H1 (cell line): ENCODE measurements around the gene SLU7. TPM values are rescaled to one million over a fixed set of nuclear protein-coding genes. Genes with fewer than 3 reads are reported as not detected.

Source experiments
- CTCF ChIA-PET: fragments of 300-600 bp; sonication (Branson Sonifier 250); formaldehyde crosslinking; loops from one replicate; lab custom pipeline; 2021; ENCODE audit not compliant: partially characterized antibody; lab: Charles Lee
- POLR2A ChIA-PET: fragments of 300-600 bp; sonication (Branson Sonifier 250); formaldehyde crosslinking; loops from one replicate; lab custom pipeline; 2021; ENCODE audit warnings: inconsistent platforms; ENCODE audit not compliant: partially characterized antibody; lab: Charles Lee
- DNase-seq, 2 experiments: peaks; one replicate each; pipeline versions ENCODE4 v3.0.0 to v3.0.0-alpha.2; 2010 to 2022; ENCODE audit warnings: low spot score in 2 of 2, low read depth in 1 of 2, mixed read lengths in 1 of 2
- FAIRE-seq: peaks from 2 replicates; lab custom pipeline; 2011; peaks lifted over from hg19 to GRCh38; lab: Jason Lieb, UNC
- H2AFZ ChIP-seq: 2 replicates; pipeline ENCODE4 v1.8.1; 2012; ENCODE audit warnings: low read length, inconsistent platforms
- H2AK5ac ChIP-seq: 2 replicates; pipeline ENCODE4 v1.6.1; 2013; ENCODE audit warnings: low read depth, low read length
- H2BK120ac ChIP-seq: replicated peaks from 2 replicates; pipeline ENCODE3; 2013; ENCODE audit warnings: low read depth, low read length, inconsistent platforms
- H2BK12ac ChIP-seq: 2 replicates; pipeline ENCODE4 v1.6.1; 2013; ENCODE audit warnings: low read depth, low read length
- H2BK15ac ChIP-seq: 2 replicates; pipeline ENCODE4 v1.6.1; 2013; ENCODE audit warnings: low read length
- H2BK20ac ChIP-seq: 2 replicates; pipeline ENCODE4 v1.6.1; 2013; ENCODE audit warnings: low read length
- H2BK5ac ChIP-seq: 2 replicates; pipeline ENCODE4 v1.6.1; 2013; ENCODE audit warnings: low read depth, low read length
- H3K14ac ChIP-seq: 2 replicates; pipeline ENCODE4 v1.6.1; 2013; ENCODE audit warnings: inconsistent platforms; ENCODE audit not compliant: insufficient read length
- H3K18ac ChIP-seq: 2 replicates; pipeline ENCODE4 v1.6.1; 2013; ENCODE audit warnings: low read length; ENCODE audit errors: extremely low read depth
- H3K23ac ChIP-seq: 2 replicates; pipeline ENCODE4 v1.6.1; 2013; ENCODE audit warnings: inconsistent platforms; ENCODE audit not compliant: insufficient read length
- H3K23me2 ChIP-seq: 2 replicates; pipeline ENCODE4 v1.6.1; 2013; ENCODE audit warnings: low read depth, low read length
- H3K27ac ChIP-seq: 2 replicates; pipeline ENCODE4 v1.6.1; 2011; ENCODE audit warnings: low read depth, low read length, inconsistent platforms
- H3K27me3 ChIP-seq, 4 experiments: replicated peaks in 1 of 4; 1 replicate in 1 of 4; 2 replicates in 3 of 4; pipeline versions ENCODE4 v1.6.1 to v1.8.1; 2011 to 2013; ENCODE audit warnings: low read length in 3 of 4, mild to moderate bottlenecking in 3 of 4, inconsistent platforms in 2 of 4, mixed read lengths in 2 of 4, moderate library complexity in 1 of 4; ENCODE audit not compliant: control insufficient read depth in 3 of 4, insufficient read depth in 3 of 4; ENCODE audit errors: extremely low read depth in 1 of 4
- H3K36me3 ChIP-seq, 4 experiments: 2 replicates each; pipeline versions ENCODE4 v1.6.1 to v1.8.1; 2011 to 2013; ENCODE audit warnings: mild to moderate bottlenecking in 4 of 4, low read length in 3 of 4, moderate library complexity in 2 of 4, control low read depth in 1 of 4, inconsistent platforms in 1 of 4; ENCODE audit not compliant: insufficient read depth in 4 of 4, control insufficient read depth in 2 of 4
- H3K4ac ChIP-seq: replicated peaks from 2 replicates; pipeline ENCODE3; 2013; ENCODE audit warnings: low read length, low read depth, mixed read lengths, inconsistent platforms; ENCODE audit not compliant: insufficient read length
- H3K4me1 ChIP-seq, 4 experiments: replicated peaks in 1 of 4; 1 replicate in 1 of 4; 2 replicates in 3 of 4; pipeline versions ENCODE4 v1.6.1 to v1.8.1; 2011 to 2013; ENCODE audit warnings: low read length in 3 of 4, inconsistent platforms in 2 of 4, mixed read lengths in 1 of 4; ENCODE audit not compliant: insufficient read depth in 4 of 4, control insufficient read depth in 3 of 4
- H3K4me2 ChIP-seq, 2 experiments: 2 replicates each; pipeline versions ENCODE4 v1.6.1 to v1.8.1; 2011 to 2013; ENCODE audit warnings: low read depth in 2 of 2, low read length in 2 of 2, control low read depth in 1 of 2, inconsistent platforms in 1 of 2, mild to moderate bottlenecking in 1 of 2; ENCODE audit not compliant: insufficient read depth in 1 of 2
- H3K4me3 ChIP-seq, 4 experiments: fragments of 200-600, 300-600 bp in 1 of 4; sonication (generic), shearing (Covaris generic), sonication (Bioruptor Twin) in 1 of 4; 2 replicates each; pipeline versions ENCODE4 v1.5.1 to v1.8.1; 2011 to 2016; ENCODE audit warnings: low read length in 4 of 4, low read depth in 3 of 4, control low read depth in 2 of 4, inconsistent platforms in 2 of 4, mild to moderate bottlenecking in 2 of 4, mixed read lengths in 1 of 4, moderate library complexity in 1 of 4; ENCODE audit not compliant: insufficient read depth in 2 of 4; ENCODE audit errors: extremely low read depth in 1 of 4
- H3K56ac ChIP-seq: replicated peaks from 2 replicates; pipeline ENCODE3; 2013; ENCODE audit warnings: low read depth, mild to moderate bottlenecking, mixed read lengths, low read length, inconsistent platforms; ENCODE audit not compliant: insufficient read length
- H3K79me1 ChIP-seq: 2 replicates; pipeline ENCODE4 v1.6.1; 2013; ENCODE audit warnings: low read depth, low read length, control low read depth
- H3K79me2 ChIP-seq, 2 experiments: 2 replicates each; pipeline versions ENCODE4 v1.6.1 to v1.8.1; 2012 to 2013; ENCODE audit warnings: low read length in 2 of 2, mild to moderate bottlenecking in 2 of 2, inconsistent platforms in 1 of 2; ENCODE audit not compliant: insufficient read depth in 2 of 2, control insufficient read depth in 1 of 2
- H3K9ac ChIP-seq, 4 experiments: replicated peaks in 1 of 4; 1 replicate in 1 of 4; 2 replicates in 3 of 4; pipeline versions ENCODE4 v1.6.1 to v1.8.1; 2011 to 2013; ENCODE audit warnings: low read depth in 3 of 4, low read length in 3 of 4, control low read depth in 2 of 4, mild to moderate bottlenecking in 2 of 4, moderate library complexity in 2 of 4, inconsistent platforms in 1 of 4; ENCODE audit errors: extremely low read depth in 1 of 4
- H3K9me3 ChIP-seq, 2 experiments: 2 replicates each; pipeline versions ENCODE4 v1.6.1 to v1.8.1; 2012 to 2013; ENCODE audit warnings: mild to moderate bottlenecking in 2 of 2, moderate library complexity in 2 of 2, control low read depth in 1 of 2, inconsistent platforms in 1 of 2, low read depth in 1 of 2, low read length in 1 of 2, mixed read lengths in 1 of 2; ENCODE audit not compliant: insufficient read depth in 2 of 2
- H4K20me1 ChIP-seq, 2 experiments: replicated peaks in 1 of 2; 2 replicates each; pipeline versions ENCODE3 to v1.8.1; 2011 to 2013; ENCODE audit warnings: inconsistent platforms in 2 of 2, low read length in 2 of 2, mild to moderate bottlenecking in 1 of 2; ENCODE audit not compliant: insufficient read depth in 2 of 2, control insufficient read depth in 1 of 2
- H4K5ac ChIP-seq: 2 replicates; pipeline ENCODE4 v1.6.1; 2013; ENCODE audit warnings: low read length, low read depth, mixed read lengths, inconsistent platforms; ENCODE audit not compliant: insufficient read length
- H4K8ac ChIP-seq: 2 replicates; pipeline ENCODE4 v1.8.0; 2013; ENCODE audit warnings: mild to moderate bottlenecking, moderate library complexity, low read length, inconsistent platforms; ENCODE audit not compliant: insufficient read depth; ENCODE audit errors: extremely low read depth
- H4K91ac ChIP-seq: replicated peaks from 2 replicates; pipeline ENCODE3; 2013; ENCODE audit warnings: low read length, mixed read lengths, inconsistent platforms; ENCODE audit not compliant: insufficient read length
- ASH2L ChIP-seq: fragments of 200-600, 300-600 bp; sonication (generic); IDR thresholded peaks from one replicate; pipeline ENCODE4 v1.7.1; 2017; ENCODE audit warnings: low read length
- BRCA1 ChIP-seq: IDR thresholded peaks from 2 replicates; pipeline ENCODE4 v1.6.1; 2012; ENCODE audit warnings: low read depth, low read length, improper control_type of control experiment
- CTCF ChIP-seq, 3 experiments: IDR thresholded peaks; 1 replicate in 2 of 3; 2 replicates in 1 of 3; pipeline versions ENCODE4 v1.5.1 to v1.6.1; 2011; ENCODE audit warnings: low read length in 3 of 3, mild to moderate bottlenecking in 3 of 3, inconsistent platforms in 2 of 3, low read depth in 1 of 3, moderate library complexity in 1 of 3; ENCODE audit not compliant: insufficient read depth in 1 of 3; ENCODE audit errors: control extremely low read depth in 1 of 3
- KDM1A ChIP-seq: fragments of 200-600, 300-600 bp; sonication (generic); IDR thresholded peaks from 2 replicates; pipeline ENCODE4 v1.7.1; 2016; ENCODE audit warnings: mild to moderate bottlenecking, low read length, borderline replicate concordance
- RAD21 ChIP-seq, 2 experiments: IDR thresholded peaks in 1 of 2; conservative IDR thresholded peaks in 1 of 2; 2 replicates each; pipeline ENCODE4 v1.6.1; 2011; ENCODE audit warnings: low read depth in 2 of 2, low read length in 2 of 2, improper control_type of control experiment in 1 of 2, inconsistent platforms in 1 of 2, mild to moderate bottlenecking in 1 of 2, moderate library complexity in 1 of 2
- RXRA ChIP-seq: IDR thresholded peaks from 2 replicates; pipeline ENCODE4 v1.6.1; 2011; ENCODE audit warnings: low read depth, mild to moderate bottlenecking, low read length, moderate library complexity; ENCODE audit not compliant: insufficient read depth
- SIN3A ChIP-seq, 2 experiments: IDR thresholded peaks in 1 of 2; conservative IDR thresholded peaks in 1 of 2; 2 replicates each; pipeline ENCODE4 v1.6.1; 2011 to 2012; ENCODE audit warnings: low read length in 2 of 2, improper control_type of control experiment in 1 of 2, low read depth in 1 of 2, mild to moderate bottlenecking in 1 of 2
- TEAD4 ChIP-seq: IDR thresholded peaks from 2 replicates; pipeline ENCODE4 v1.6.1; 2012; ENCODE audit warnings: low read depth, low read length, inconsistent platforms, mixed read lengths
- WGBS, 2 experiments: shearing (Covaris generic) in 1 of 2; methylation state at CpG; one replicate each; pipeline versions ENCODE4 v1.1.6 to v1.1.7; 2013 to 2015; ENCODE audit warnings: low lambda C conversion rate in 2 of 2, mixed read lengths in 2 of 2, inconsistent platforms in 1 of 2, low coverage in 1 of 2, missing lambda C conversion rate in 1 of 2; ENCODE audit not compliant: insufficient replicate concordance in 2 of 2, insufficient coverage in 1 of 2, insufficient read length in 1 of 2; ENCODE audit errors: extremely low coverage in 1 of 2, missing lambda C conversion rate in 1 of 2; 5-methylcytosine and 5-hydroxymethylcytosine counted together
- polyA plus RNA-seq, 7 experiments: library from polyadenylated mRNA; depleted of rRNA in 3 of 7; stranded (reverse) in 5 of 7; unstranded in 2 of 7; fragments of >200 nt in 5 of 7; fragments of 200-250 nt in 2 of 7; gene quantifications; 1 replicate in 5 of 7; 2 replicates in 1 of 7; 4 replicates in 1 of 7; pipeline versions ENCODE4 v1.2.1 to v1.2.3, GENCODE V29; 2011 to 2013; ENCODE audit warnings: missing spikeins in 2 of 7, mixed read lengths in 2 of 7
- total RNA-seq: library from RNA; stranded (reverse); fragmentation: NEBNext Ultra II Directional; extraction: Animal tissue kit (Norgen Biotek cat#: 25700); gene quantifications from 2 replicates; pipeline ENCODE4 v1.2.1, GENCODE V29; 2021
- TF ChIP-seq, protein P1 (sequence below): IDR thresholded peaks from 2 replicates; pipeline ENCODE4 v1.6.1; 2012; ENCODE audit warnings: inconsistent platforms

SLU7 gene
- total and polyA plus RNA-seq, 2 of the 8 experiments (the other 6 are each of a cell fraction or from before 2014, with no cell fraction given) = 6.0 to 34.1 TPM

- Histone ChIP-seq H3K27me3 (no peaks in the 10 kb centered on the region), H3K4me3 (peak overlapping the region in 3 of 4 experiments; percentile 8 to 54 (median 36); a peak in 5 of 8 replicates), H3K56ac (no peak overlapping the region), H3K23ac (no peak overlapping the region), H3K36me3 (no peaks in the 10 kb centered on the region), H4K20me1 (no peaks in the 10 kb centered on the region), H3K23me2 (no peaks in the 10 kb centered on the region; the same call in 1 of the 2 replicates), H3K9me3 (no peaks in the 10 kb centered on the region), H3K14ac (no peak overlapping the region), H2BK5ac (no peak overlapping the region), H2AK5ac (no peak overlapping the region), H2BK15ac (no peak overlapping the region), H3K4me1 (no peaks in the 10 kb centered on the region), H2BK20ac (no peak overlapping the region), H4K8ac (no peak overlapping the region), H4K91ac (no peak overlapping the region), H3K79me2 (no peaks in the 10 kb centered on the region), H3K27ac (no peak overlapping the region), H3K18ac (no peak overlapping the region; the same call in 1 of the 2 replicates), H3K9ac (no peak overlapping the region), H3K79me1 (no peaks in the 10 kb centered on the region), H4K5ac (no peak overlapping the region), H2AFZ (peak overlapping the region; percentile 93), H2BK12ac (no peak overlapping the region), H3K4ac (no peak overlapping the region), H2BK120ac (no peak overlapping the region), H3K4me2 (peak overlapping the region; percentile 60 to 71)
- CTCF ChIA-PET = interaction anchor here (0.6 to 6.2 kb wide), 67 partner anchors 9 to 1160 kb away, joined by 3 to 81 read pairs (median 5); partner anchors contain the start of gene PTTG1
- POLR2A ChIA-PET = interaction anchor here (1.7 kb wide), 1 partner anchor 17 kb away, joined by 4 read pairs; no protein-coding TSS in a partner anchor
- FAIRE-seq = peak; percentile 79
- WGBS, 2 experiments = 9% methylated on average over 11 of the region's 11 CpGs; no CpG with 5 or more reads in 1 of the 2 experiments
- DNase-seq = peak; percentile 83 to 99
- TF ChIP-seq BRCA1 = no peak
- 0 out of 2 replicates have a peak, but pooled peaks have one; percentile 23 for TF ChIP-seq RXRA
- TF ChIP-seq SIN3A (conservative IDR thresholded peaks at IDR 0.05 in 1 of 2, IDR thresholded peaks at IDR 0.05 in 1 of 2; ENCODE audit: low read depth in 1 of 2, low read length in 2 of 2) = peak in 1 of 2 experiments; percentile 19; a peak in 1 of 4 replicates
- no peak for TF ChIP-seq KDM1A
- TF ChIP-seq RAD21 (IDR thresholded peaks at IDR 0.05 in 1 of 2, conservative IDR thresholded peaks at IDR 0.05 in 1 of 2; ENCODE audit: low read depth in 2 of 2, low read length in 2 of 2) = peak; percentile 71 to 78
- TF ChIP-seq, protein P1, sequence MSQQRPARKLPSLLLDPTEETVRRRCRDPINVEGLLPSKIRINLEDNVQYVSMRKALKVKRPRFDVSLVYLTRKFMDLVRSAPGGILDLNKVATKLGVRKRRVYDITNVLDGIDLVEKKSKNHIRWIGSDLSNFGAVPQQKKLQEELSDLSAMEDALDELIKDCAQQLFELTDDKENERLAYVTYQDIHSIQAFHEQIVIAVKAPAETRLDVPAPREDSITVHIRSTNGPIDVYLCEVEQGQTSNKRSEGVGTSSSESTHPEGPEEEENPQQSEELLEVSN = no peak
- peak; percentile 82 to 91 (median 88) for TF ChIP-seq CTCF (IDR thresholded peaks at IDR 0.05; ENCODE audit: control extremely low read depth in 1 of 3, insufficient read depth in 1 of 3, low read depth in 1 of 3, low read length in 3 of 3)
- TF ChIP-seq TEAD4 = peak; percentile 94
- TF ChIP-seq ASH2L = peak; percentile 34
Measured at GRCh38 chr5:160439205-160439600, 20.3 kb upstream of the SLU7 start.
